HG03432 (cell line): ENCODE measurements around the gene DCN.

Experiments used
- ATAC-seq: cut with Tn5 transposase; IDR thresholded peaks from one replicate; pipeline ENCODE4 v1.9.1; 2021; ENCODE audit warnings: mild to moderate bottlenecking, moderate library complexity; ENCODE audit not compliant: unreplicated experiment

Gene DCN

DNA sequence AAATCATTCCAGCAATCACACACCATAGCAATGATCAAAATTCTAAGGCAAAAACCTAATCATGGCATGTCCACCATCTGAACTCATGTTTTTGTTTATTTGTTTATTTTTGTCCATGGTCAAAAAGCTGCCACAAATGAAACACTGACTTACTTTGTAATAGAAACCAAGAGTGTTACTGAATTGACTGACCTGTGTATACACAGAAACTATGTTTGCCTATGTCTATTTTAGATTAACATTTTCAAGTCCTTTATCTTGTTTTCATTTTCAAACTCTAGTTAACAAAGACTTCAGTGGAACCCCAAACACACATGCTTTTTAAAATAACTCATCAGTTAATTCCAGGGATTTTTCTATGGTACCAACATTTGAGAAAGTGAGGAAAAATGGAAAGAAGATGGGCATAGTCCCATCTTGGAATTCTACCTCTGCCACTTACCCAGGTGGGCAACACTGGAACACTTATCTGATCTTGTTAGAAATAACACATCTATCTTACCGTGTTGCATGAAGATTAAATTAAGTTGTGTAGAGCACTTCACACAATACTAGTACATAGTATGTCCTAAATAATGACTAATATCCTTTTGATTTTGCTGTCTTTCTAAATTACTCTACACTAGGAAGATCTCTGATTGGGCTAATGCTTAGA lies 77.7 kb downstream of the DCN start:
- peak; percentile 60 for ATAC-seq

DNA sequence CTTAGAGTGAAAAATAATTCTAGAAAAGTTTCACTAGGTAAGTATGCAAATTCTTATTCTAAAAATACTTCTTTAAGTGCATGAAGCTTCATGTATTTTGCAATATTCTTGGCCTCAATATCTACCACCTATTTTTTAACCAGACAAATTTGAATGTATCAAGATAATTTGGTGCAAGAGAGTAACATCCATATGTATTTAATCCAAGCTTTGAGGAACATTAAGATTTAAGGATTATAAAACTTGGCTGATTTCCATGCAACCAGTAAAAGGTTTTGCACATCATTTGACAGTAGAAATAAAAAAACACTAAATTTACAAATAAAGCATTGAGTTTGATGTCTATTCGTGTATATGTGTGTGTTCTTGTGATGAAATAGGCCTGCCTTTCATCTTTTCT lies 79.0 kb downstream of the DCN start:
- no peak for ATAC-seq

GRCh38 chr12:91103101-91103500 lies 79.5 kb downstream of the DCN start:
- ATAC-seq = no peak

- ATAC-seq = no peak
These were observed 81.7 kb downstream of the DCN start for GRCh38 chr12:91100906-91101305.

DNA sequence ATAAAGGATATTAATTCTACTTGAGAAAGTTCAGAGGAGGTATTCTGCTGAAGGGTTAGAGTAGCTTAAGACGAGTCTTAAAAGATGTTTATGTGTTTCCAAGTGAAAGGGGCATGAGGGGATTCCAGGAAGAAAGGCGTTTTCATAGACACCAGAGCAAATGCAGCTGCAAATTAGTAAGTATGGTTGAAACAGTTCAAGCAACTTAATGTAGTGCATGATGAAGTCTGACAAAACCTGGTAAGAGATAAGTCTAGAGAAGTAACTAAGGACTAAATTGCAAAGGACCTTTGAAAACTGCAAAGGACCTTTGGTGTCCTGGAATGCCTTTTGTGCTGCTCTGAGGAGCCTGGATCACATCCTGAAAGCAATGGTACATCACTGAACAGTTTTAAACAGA lies 82.8 kb downstream of the DCN start:
- no peak for ATAC-seq

DNA sequence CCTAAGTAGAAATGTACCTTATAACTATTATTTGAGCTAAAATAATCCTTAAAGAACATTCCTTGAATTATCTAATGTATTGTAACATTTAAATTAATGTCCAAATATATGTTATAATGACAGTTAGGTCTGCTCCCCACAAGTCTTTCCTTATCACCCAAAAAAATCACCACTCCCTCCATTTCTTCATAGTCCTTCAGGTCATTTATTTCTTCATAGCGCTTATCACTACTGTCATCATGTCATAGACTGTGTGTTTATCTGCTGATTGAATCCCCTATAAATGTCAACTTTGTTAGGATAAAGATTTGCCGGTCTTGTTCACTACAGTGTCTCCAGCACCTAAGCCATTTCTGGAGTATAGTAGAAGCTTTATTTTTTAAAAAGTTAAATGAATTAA lies 83.3 kb downstream of the DCN start:
- no peak for ATAC-seq

DNA sequence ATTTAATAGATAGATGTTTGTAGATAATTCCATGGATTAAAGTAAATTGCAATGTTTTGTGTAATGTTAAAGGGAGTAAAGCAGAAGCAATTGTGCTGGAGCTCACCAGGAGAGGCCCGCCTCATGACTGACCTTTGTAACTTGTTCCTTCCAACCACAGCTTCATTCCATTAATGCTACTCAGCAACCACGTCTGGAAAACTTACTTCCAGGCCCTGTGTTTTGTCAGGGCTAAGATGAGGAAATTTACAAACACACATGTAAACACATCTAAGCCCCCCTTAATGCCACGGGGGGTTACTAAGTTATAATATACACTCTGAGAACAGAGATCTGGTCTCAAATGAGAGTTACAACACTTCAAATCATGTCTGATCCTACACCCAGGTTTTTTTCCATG lies 83.7 kb downstream of the DCN start:
- no peak for ATAC-seq

GRCh38 chr12:91098461-91098860 lies 84.2 kb downstream of the DCN start:
- ATAC-seq = no peak

DNA sequence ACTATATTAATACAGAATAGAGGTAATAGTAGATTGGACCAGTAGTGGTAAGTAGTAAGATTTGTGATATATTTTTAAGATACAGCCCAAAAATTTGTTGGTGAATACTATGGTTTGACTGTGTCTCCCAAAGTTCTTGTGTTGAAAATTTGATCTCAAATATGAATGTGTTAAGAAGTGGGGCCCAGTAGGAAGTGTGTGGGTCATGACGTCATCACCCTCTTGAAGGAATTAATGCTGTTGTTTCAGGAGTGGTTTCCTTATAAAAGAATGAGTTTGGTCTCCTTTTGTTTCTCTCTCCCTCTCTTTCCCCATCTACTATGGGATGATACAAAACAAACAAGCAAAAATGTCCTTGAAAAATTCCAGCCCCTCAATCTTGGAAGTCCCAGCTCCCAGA lies 87.7 kb downstream of the DCN start:
- no peak for ATAC-seq

GRCh38 chr12:91094032-91094662 lies 88.5 kb downstream of the DCN start:
- ATAC-seq = no peak

GRCh38 chr12:91093341-91093740 lies 89.3 kb downstream of the DCN start:
- ATAC-seq = no peak

- no peak for ATAC-seq
These were observed 90.5 kb downstream of the DCN start for GRCh38 chr12:91091916-91092715.
